ENCODE results near the gene KCNG1.

Gene KCNG1

DNA sequence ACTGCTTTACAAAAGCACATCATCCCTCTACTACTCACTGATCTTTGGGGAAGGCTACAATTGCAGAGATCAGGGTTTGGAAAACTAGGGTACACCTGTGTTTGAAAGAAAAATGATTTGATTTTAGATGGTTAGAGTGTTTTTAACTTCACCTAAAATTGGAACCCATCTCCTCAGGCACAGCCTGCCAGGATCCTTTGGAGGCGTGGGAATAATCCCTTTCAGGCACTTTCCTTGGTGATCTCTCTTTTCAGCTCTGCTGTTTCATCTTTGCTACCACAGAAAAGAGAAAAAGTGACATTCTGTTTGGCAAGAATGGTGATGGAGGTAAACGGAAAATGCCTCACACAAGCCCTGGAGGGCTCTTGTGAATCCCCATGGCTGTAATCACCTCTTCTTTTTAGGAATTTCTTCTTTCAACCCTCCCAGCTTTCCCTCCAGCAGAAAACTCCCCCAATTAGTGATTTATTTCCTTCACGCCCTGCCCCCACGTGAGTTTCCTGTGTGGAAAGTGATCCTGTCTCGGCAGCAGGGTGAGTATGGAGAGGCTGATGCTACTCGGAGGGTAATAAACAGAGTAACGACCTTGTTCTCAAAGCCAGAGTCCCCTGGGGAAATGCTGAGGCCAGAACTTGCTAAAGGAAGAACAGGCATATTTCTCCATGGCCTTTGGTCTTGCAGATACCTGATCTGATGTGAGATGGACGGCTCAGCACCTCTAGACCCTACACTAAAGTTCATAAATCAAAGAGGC, 9.2 kb downstream of the KCNG1 start:
- DNase-seq (ENCODE audit: extremely low read depth, low read depth) = no peak
- no peak overlapping the region for H3K4me3 ChIP-seq (replicated peaks; ENCODE audit: low read depth, low read length)
- TF ChIP-seq, protein P1, sequence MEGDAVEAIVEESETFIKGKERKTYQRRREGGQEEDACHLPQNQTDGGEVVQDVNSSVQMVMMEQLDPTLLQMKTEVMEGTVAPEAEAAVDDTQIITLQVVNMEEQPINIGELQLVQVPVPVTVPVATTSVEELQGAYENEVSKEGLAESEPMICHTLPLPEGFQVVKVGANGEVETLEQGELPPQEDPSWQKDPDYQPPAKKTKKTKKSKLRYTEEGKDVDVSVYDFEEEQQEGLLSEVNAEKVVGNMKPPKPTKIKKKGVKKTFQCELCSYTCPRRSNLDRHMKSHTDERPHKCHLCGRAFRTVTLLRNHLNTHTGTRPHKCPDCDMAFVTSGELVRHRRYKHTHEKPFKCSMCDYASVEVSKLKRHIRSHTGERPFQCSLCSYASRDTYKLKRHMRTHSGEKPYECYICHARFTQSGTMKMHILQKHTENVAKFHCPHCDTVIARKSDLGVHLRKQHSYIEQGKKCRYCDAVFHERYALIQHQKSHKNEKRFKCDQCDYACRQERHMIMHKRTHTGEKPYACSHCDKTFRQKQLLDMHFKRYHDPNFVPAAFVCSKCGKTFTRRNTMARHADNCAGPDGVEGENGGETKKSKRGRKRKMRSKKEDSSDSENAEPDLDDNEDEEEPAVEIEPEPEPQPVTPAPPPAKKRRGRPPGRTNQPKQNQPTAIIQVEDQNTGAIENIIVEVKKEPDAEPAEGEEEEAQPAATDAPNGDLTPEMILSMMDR (IDR thresholded peaks at IDR 0.05; ENCODE audit: low read depth, low read length, missing control alignments) = no peak

DNA sequence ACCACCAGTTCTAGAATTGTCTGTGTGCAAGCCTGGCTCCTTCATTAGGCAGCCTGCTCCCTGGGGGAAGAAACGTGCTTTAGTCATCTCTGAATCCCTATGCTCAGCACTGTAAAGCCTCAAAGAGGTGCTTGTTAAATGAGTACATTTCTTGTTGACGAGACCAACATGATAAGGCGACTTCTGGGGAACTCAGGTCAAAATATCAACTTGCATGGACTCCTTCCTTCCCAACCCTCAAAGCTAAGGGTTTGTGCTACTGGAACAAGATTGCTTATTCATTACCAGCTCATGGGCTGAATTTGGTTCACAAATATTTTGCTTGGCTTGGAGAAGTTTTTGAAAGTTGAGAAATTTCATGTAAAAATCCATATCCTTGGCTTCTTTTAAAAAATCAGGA, 10.6 kb downstream of the KCNG1 start:
- DNase-seq (ENCODE audit: extremely low read depth, low read depth) = no peak
- H3K4me3 ChIP-seq (replicated peaks; ENCODE audit: low read depth, low read length) = no peak overlapping the region
- TF ChIP-seq, protein P1 (IDR thresholded peaks at IDR 0.05; ENCODE audit: low read depth, low read length, missing control alignments) = no peak

DNA sequence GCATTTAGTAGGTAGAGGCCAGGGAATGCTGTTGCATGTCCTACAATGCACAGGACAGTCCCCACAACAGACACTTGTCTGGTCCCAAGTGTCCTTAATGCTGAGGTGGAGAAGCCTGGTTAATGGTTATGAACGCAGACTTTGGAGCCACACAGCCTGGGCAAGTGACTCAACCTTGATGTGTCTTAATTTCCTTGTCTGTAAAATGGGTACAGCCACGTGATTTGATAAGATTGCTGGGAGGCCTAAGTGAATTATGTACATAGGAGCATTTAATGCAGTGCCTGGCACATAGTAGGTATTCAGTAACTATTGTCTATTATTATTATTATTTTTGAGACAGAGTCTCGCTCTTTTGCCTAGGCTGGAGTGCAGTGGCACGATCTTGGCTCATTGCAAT, 11.4 kb downstream of the KCNG1 start:
- DNase-seq (ENCODE audit: extremely low read depth, low read depth) = no peak
- TF ChIP-seq, protein P1 (IDR thresholded peaks at IDR 0.05; ENCODE audit: low read depth, low read length, missing control alignments) = no peak
- no peak overlapping the region for H3K4me3 ChIP-seq (replicated peaks; ENCODE audit: low read depth, low read length)

DNA sequence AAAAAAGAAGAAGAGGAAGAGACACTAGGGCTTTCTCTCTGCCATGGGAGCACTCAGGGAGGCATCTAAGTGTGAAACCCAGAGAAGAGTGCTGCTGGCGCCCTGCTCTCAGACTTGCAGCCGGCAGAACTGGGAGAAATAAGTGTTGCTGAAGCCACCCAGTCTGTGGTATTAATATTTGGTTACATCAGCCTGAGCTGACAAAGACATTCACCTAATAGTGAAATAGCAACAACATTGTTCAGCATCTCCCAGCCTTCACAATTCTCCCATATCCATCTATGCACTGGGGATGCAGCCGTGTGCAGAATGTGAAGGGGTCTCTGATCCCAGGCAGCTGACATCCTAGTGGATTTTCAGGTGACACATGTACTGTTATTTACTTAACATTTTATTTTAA, 12.0 kb downstream of the KCNG1 start:
- TF ChIP-seq, protein P1 (IDR thresholded peaks at IDR 0.05; ENCODE audit: low read depth, low read length, missing control alignments) = no peak
- DNase-seq (ENCODE audit: extremely low read depth, low read depth) = no peak
- no peak overlapping the region for H3K4me3 ChIP-seq (replicated peaks; ENCODE audit: low read depth, low read length)

DNA sequence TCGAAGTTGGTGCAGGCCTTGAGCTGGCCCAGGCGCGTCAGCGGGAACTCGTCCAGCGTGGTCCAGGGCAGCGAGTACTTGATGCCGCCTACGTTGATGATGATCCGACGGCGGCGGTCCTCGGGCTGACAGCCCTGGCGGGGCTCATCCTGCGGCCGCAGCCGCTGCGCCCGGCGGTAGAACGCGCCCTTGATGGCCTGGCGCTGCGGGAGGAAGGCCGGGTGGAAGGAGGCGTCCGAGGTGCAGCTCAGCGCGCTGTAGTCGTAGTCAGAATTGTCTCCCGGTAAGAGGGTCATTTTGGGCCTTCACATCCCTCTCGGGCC, 12.9 kb downstream of the KCNG1 start:
- H3K4me3 ChIP-seq (replicated peaks; ENCODE audit: low read depth, low read length) = no peak overlapping the region
- TF ChIP-seq, protein P1 (IDR thresholded peaks at IDR 0.05; ENCODE audit: low read depth, low read length, missing control alignments) = no peak
- DNase-seq (ENCODE audit: extremely low read depth, low read depth) = no peak

DNA sequence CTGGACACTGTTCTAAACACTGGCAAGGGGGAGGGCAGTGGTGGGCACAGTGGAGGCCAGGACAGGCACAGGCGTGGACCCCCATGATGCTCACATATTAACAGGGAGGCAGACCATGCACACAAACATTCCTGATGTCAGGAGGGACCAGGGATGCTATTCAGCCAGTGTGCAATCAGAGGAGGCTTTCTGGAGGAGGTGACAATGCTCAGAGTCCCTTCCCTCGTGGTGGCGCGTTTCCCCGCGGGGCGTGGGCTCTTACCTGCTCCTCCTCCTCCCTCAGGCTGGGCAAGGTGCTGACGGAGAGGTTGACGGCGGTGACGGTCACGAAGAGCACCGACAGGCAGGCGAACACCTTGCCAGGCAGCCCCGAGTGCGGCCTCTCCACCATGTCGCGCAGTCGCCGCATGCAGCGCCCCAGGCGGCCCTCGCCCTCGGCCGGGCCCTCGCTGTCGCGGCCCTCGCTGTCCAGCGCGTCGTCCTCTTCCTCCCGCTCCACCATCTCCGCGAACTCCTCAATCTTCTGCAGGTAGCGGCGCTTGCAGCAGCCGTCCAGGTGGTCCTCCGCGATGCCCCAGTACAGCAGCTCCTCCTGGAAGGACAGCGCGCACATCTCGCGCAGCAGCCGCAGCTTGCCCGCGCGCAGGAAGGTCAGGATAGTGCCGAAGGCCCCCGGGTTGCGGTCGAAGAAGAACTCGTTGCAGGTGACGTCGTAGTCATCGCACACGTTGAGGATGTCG, 13.4 kb downstream of the KCNG1 start:
- DNase-seq (ENCODE audit: extremely low read depth, low read depth) = no peak
- TF ChIP-seq, protein P1 (IDR thresholded peaks at IDR 0.05; ENCODE audit: low read depth, low read length, missing control alignments) = no peak
- H3K4me3 ChIP-seq (replicated peaks; ENCODE audit: low read depth, low read length) = no peak overlapping the region

Data from HFF-Myc (cell line).